ENCODE measurements around the gene MYMK.

MYMK gene

GRCh38 chr9:133468374-133468773 is 56.4 kb downstream of the MYMK start:
- DNase-seq (ENCODE audit: low read depth) = no peak

- DNase-seq (ENCODE audit: low read depth) = no peak
These were observed 57.7 kb downstream of the MYMK start for GRCh38 chr9:133467101-133467500.

- DNase-seq (ENCODE audit: low read depth) = no peak
These were observed 58.8 kb downstream of the MYMK start for GRCh38 chr9:133465984-133466383.

- no peak for DNase-seq (ENCODE audit: low read depth)
These were observed 60.1 kb downstream of the MYMK start for GRCh38 chr9:133464638-133465037.

Data from fibroblast of gingiva (primary cell).